Gastrocnemius medialis (tissue), 4 donors: ENCODE results near the gene WDR43.

Source experiments
- CTCF ChIP-seq, 5 experiments: fragments of 450-650 bp in 3 of 5; fragments of 200-600 bp in 2 of 5; sonication (generic) in 2 of 5; IDR thresholded peaks in 4 of 5; conservative IDR thresholded peaks in 1 of 5; 1 replicate in 4 of 5; 2 replicates in 1 of 5; pipeline ENCODE4 v1.5.1; 2016 to 2019; ENCODE audit warnings: antibody characterized with exemption in 5 of 5, mild to moderate bottlenecking in 3 of 5, moderate library complexity in 3 of 5
- POLR2A ChIP-seq, 2 donors: fragments of 450-650 bp; IDR thresholded peaks; one replicate each; pipeline ENCODE4 v1.6.1; 2017; ENCODE audit warnings: antibody characterized with exemption in 2 of 2, mild to moderate bottlenecking in 2 of 2, moderate library complexity in 2 of 2

- no peak for TF ChIP-seq CTCF (IDR thresholded peaks at IDR 0.05 in 4 of 5, conservative IDR thresholded peaks at IDR 0.05 in 1 of 5)
- TF ChIP-seq POLR2A (IDR thresholded peaks at IDR 0.05) = no peak
Measured at GRCh38 chr2:28855977-28856376, 38.5 kb upstream of the WDR43 start.
